ENCODE data around the gene LTB. TPM values are rescaled to one million over a fixed set of nuclear protein-coding genes. Genes with fewer than 3 reads are reported as not detected.
A peak's percentile ranks its signal among the peaks of the same experiment; 100 is the strongest.

LTB gene
- total and polyA plus RNA-seq, 2 of the 13 experiments (the other 11 are each of a cell fraction or from before 2014, with no cell fraction given): 0.09 to 0.22 TPM

DNA sequence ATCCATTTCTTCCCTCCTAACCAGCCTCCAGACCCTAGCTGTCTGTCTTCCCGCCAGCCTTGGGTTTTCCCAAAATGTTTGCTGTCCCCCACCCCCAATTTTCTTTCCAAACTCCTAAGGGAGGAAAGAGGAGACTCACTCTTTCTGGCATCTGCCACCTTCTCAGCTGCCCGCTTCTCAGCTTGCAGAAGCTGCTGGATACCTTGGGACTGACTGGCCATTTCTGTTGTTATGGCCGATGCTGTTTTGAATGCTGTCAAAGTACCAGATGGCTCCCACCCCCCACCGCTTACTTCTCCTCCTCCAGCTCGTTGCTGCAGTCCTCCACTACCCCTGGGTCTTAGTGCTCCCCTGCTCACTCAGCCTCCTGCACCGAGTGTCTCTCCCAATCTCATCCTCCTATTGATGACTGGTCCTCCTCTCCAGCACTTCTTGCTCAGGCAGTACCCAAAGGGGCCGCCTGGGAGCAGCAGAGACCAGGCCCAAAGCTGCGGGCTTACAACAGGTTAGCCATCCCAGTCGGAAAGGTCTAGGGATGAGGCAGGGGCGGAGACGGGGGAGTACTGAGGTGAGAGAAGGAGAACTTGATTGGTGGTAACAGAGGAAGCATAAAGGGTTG lies 35.8 kb downstream of the LTB start, which contains the start of gene ATP6V1G2 (continued):
- TF ChIP-seq ZSCAN29 (CRISPR knock-in tag; conservative IDR thresholded peaks at IDR 0.05) (no peak), RNF2 (conservative IDR thresholded peaks at IDR 0.05; ENCODE audit: low read depth) (0 out of 2 replicates have a peak, but pooled peaks have one; percentile 37), KLF16 (CRISPR knock-in tag; IDR thresholded peaks at IDR 0.05) (peak in 1 of 2 experiments; percentile 30; a peak in 1 of 4 replicates), CEBPZ (IDR thresholded peaks at IDR 0.05; ENCODE audit: low read length) (no peak), ZFP36 (IDR thresholded peaks at IDR 0.05; ENCODE audit: borderline replicate concordance, low read depth, low read length, partially characterized antibody) (no peak), NONO (IDR thresholded peaks at IDR 0.05) (no peak), NONO (CRISPR knock-in tag; conservative IDR thresholded peaks at IDR 0.05) (peak; percentile 88), ZGPAT (CRISPR knock-in tag; IDR thresholded peaks at IDR 0.05) (no peak), PBX2 (CRISPR knock-in tag; IDR thresholded peaks at IDR 0.05) (no peak), NFAT5 (CRISPR knock-in tag; IDR thresholded peaks at IDR 0.05) (no peak)
- TF ChIP-seq, protein P1, sequence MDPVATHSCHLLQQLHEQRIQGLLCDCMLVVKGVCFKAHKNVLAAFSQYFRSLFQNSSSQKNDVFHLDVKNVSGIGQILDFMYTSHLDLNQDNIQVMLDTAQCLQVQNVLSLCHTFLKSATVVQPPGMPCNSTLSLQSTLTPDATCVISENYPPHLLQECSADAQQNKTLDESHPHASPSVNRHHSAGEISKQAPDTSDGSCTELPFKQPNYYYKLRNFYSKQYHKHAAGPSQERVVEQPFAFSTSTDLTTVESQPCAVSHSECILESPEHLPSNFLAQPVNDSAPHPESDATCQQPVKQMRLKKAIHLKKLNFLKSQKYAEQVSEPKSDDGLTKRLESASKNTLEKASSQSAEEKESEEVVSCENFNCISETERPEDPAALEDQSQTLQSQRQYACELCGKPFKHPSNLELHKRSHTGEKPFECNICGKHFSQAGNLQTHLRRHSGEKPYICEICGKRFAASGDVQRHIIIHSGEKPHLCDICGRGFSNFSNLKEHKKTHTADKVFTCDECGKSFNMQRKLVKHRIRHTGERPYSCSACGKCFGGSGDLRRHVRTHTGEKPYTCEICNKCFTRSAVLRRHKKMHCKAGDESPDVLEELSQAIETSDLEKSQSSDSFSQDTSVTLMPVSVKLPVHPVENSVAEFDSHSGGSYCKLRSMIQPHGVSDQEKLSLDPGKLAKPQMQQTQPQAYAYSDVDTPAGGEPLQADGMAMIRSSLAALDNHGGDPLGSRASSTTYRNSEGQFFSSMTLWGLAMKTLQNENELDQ (CRISPR knock-in tag; IDR thresholded peaks at IDR 0.05; ENCODE audit: borderline replicate concordance): no peak
- TF ChIP-seq, protein P2, sequence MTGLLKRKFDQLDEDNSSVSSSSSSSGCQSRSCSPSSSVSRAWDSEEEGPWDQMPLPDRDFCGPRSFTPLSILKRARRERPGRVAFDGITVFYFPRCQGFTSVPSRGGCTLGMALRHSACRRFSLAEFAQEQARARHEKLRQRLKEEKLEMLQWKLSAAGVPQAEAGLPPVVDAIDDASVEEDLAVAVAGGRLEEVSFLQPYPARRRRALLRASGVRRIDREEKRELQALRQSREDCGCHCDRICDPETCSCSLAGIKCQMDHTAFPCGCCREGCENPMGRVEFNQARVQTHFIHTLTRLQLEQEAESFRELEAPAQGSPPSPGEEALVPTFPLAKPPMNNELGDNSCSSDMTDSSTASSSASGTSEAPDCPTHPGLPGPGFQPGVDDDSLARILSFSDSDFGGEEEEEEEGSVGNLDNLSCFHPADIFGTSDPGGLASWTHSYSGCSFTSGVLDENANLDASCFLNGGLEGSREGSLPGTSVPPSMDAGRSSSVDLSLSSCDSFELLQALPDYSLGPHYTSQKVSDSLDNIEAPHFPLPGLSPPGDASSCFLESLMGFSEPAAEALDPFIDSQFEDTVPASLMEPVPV (CRISPR knock-in tag; IDR thresholded peaks at IDR 0.05): no peak
